Stomach (tissue), 4 donors: ENCODE measurements around the gene PAK5.

ENCODE experiments used
- CTCF ChIP-seq, 7 experiments: fragments of 450-650 bp in 4 of 7; fragments of 200-600 bp in 3 of 7; sonication (generic) in 3 of 7; IDR thresholded peaks; one replicate each; pipeline ENCODE4 v1.5.1; 2016 to 2019; ENCODE audit warnings: antibody characterized with exemption in 7 of 7, control low read depth in 2 of 7, mild to moderate bottlenecking in 1 of 7
- EP300 ChIP-seq: sonication (generic); formaldehyde crosslinking; IDR thresholded peaks from one replicate; pipeline ENCODE4 v1.6.1; 2017; ENCODE audit warnings: antibody characterized with exemption
- POLR2A ChIP-seq, 4 donors: fragments of 450-650 bp; IDR thresholded peaks; one replicate each; pipeline ENCODE4 v1.6.1; 2016; ENCODE audit warnings: antibody characterized with exemption in 4 of 4, control low read depth in 2 of 4, mild to moderate bottlenecking in 1 of 4, moderate library complexity in 1 of 4
- POLR2AphosphoS5 ChIP-seq, 3 donors: sonication (generic); formaldehyde crosslinking; IDR thresholded peaks; one replicate each; pipeline ENCODE4 v1.6.1; 2016; ENCODE audit warnings: antibody characterized with exemption in 3 of 3

- TF ChIP-seq CTCF (IDR thresholded peaks at IDR 0.05) (no peak), POLR2A (IDR thresholded peaks at IDR 0.05) (no peak), POLR2AphosphoS5 (IDR thresholded peaks at IDR 0.05) (no peak), EP300 (no peak)
These were observed 331.9 kb downstream of the PAK5 start for GRCh38 chr20:9506964-9507369.
